K562 treated with DMSO at 1 percent for 4 hours (cell line): ENCODE measurements around the gene OR10G8. TPM values are rescaled to one million over a fixed set of nuclear protein-coding genes. Genes with fewer than 3 reads are reported as not detected.

Experiments used
- total RNA-seq: library from RNA; unstranded; fragments of 300-600 nt; gene quantifications from 2 replicates; pipeline ENCODE4 v1.2.3, GENCODE V29; 2022; ENCODE audit not compliant: insufficient read depth

Gene OR10G8
- total RNA-seq, result not detected in 2 replicates

GRCh38 chr11:124026498-124026897, at the start of gene OR10G8:
TSS of gene OR10G8 (plus strand) at chr11:124026798. CDS start at chr11:124029623, 2,825 bp downstream.

GRCh38 chr11:123977731-123978347, 48.8 kb upstream of the OR10G8 start, which contains the start of gene OR10S1:
TSS of gene OR10S1 (minus strand) at chr11:123977781. CDS start at chr11:123977664, 117 bp downstream.

DNA sequence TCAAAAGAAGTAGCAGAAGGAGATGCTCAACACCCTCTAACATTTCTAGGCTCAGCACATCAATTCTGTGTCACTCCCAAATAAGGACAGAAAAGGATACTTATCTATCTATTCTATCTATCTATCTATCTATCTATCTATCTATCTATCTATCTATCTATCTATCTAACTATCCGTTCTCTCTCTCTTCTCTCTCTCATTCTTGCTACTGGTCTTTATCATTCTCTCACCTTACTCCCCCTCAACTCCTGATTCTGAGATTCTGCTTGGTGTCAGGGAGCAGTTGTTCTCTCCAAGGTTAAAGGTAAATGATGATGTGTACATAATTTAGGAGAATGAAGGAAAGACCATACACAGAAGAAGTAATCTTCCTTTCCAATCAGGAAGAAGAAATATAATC, 31.5 kb upstream of the OR10G8 start, which contains the start of gene OR10G6:
Gene OR10G6, minus strand, starts transcription at position 43 of the 400 bp plus-strand sequence. Its CDS starts 0 bp downstream, at position 43.

GRCh38 chr11:124012697-124013096, 13.9 kb upstream of the OR10G8 start, which contains the start of gene OR10G4:
TSS of gene OR10G4 (plus strand) at chr11:124012997. CDS start at chr11:124015575, 2,578 bp downstream.

DNA sequence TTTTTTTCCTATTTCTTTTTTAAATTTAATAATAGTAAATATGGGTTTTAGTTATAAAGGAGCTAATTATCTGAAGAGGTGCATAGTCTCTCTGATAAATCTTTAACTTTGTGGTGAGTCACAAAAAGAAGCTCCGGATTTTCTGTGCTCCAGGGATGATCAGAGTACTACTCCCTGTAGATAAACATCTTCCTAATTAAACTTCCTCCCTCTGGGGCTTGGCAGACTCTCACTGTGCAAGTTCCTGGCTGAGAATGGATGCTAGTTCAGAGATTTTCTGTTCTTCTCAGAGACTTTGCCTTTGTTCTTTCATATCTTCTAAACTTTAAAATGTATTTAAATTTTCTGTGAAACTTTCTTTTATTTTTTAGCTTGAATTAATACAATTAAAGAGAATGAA, 14.7 kb downstream of the OR10G8 start, which contains the start of gene OR10G7:
Gene OR10G7, minus strand, starts transcription at position 72 of the 400 bp plus-strand sequence. CDS start 2,324 bp downstream, outside the sequence.

Other genes with a start within 250 kb of the OR10G8 start
- not detected in 2 replicates for gene OR6M1, start 220.4 kb upstream of the OR10G8 start, total RNA-seq
- gene TMEM225, start 141.1 kb upstream of the OR10G8 start, total RNA-seq, result not detected in 2 replicates
- gene OR8D4, start 124.6 kb upstream of the OR10G8 start, total RNA-seq, result not detected in 2 replicates
- gene OR4D5, start 87.2 kb upstream of the OR10G8 start, total RNA-seq, result not detected in 2 replicates
- gene OR6T1, start 83.0 kb upstream of the OR10G8 start, total RNA-seq, result not detected in 2 replicates
- not detected in 2 replicates for gene OR10S1, start 49.0 kb upstream of the OR10G8 start, total RNA-seq
- gene OR10G6, start 31.6 kb upstream of the OR10G8 start, total RNA-seq, result not detected in 2 replicates
- gene OR10G4, start 13.8 kb upstream of the OR10G8 start, total RNA-seq, result not detected in 2 replicates
- not detected in 2 replicates for gene OR10G9, start 3.8 kb upstream of the OR10G8 start, total RNA-seq
- gene OR10G7, start 14.5 kb downstream of the OR10G8 start, total RNA-seq, result not detected in 2 replicates
- 11.6 and 13.9 TPM in 2 replicates for gene VWA5A, start 88.7 kb downstream of the OR10G8 start, total RNA-seq
- not detected in 2 replicates for gene OR10D3, start 156.5 kb downstream of the OR10G8 start, total RNA-seq
- gene OR8G1, start 214.3 kb downstream of the OR10G8 start, total RNA-seq, result not detected in 2 replicates
- gene OR8G5, start 229.6 kb downstream of the OR10G8 start, total RNA-seq, result 3.7 and 4.1 TPM in 2 replicates